ENCODE data around the gene SLC35F3. TPM values are rescaled to one million over a fixed set of nuclear protein-coding genes. Genes with fewer than 3 reads are reported as not detected.

SLC35F3 gene
- total RNA-seq, 1 experiment from 2014 or later: 22.7 TPM

DNA sequence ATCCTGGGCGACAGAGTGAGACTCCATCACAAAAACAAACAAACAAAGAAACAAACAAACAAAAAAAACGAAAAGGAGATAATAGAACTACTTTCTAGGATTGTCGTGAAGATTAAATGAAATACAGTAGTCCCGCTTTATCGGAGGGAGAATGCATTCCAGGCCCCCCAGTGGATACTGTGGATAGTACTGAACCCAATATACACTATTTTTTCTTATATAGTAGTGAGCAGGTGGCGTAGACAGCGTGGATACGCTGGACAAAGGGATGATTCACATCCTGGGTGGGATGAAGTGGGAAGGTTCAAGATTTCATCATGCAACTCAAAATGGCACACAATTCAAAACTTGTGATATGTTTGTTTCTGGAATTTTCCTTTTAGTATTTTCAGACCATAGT is 8.0 kb downstream of the SLC35F3 start:
- TF ChIP-seq CTCF (conservative IDR thresholded peaks at IDR 0.05; ENCODE audit: low read depth, low read length): no peak
- TF ChIP-seq EZH2 (IDR thresholded peaks at IDR 0.05; ENCODE audit: borderline replicate concordance, low read depth, low read length, poor library complexity, severe bottlenecking): no peak
- CTCF ChIA-PET: no interaction called here
- POLR2A ChIA-PET (ENCODE audit: low non-redundant PET): no interaction called here
- Histone ChIP-seq H3K4me3 (ENCODE audit: low read depth, low read length, poor library complexity, severe bottlenecking) (no peak overlapping the region), H3K27me3 (replicated peaks; ENCODE audit: insufficient read depth, low read depth, low read length, poor library complexity) (peaks cover 31% of the 10 kb centered on the region), H3K9me3 (ENCODE audit: low read depth, low read length, poor library complexity, severe bottlenecking) (no peaks in the 10 kb centered on the region), H3K36me3 (ENCODE audit: insufficient read depth, low read length, poor library complexity, severe bottlenecking) (no peaks in the 10 kb centered on the region), H3K4me1 (ENCODE audit: insufficient read depth, low read length, poor library complexity, severe bottlenecking) (no peaks in the 10 kb centered on the region), H3K27ac (ENCODE audit: low read depth, low read length, poor library complexity, severe bottlenecking) (no peak overlapping the region)
- no TSS peak for BruUV-seq (replicated peaks)
- intact Hi-C loops (cut with micrococcal nuclease; ENCODE audit: unreplicated experiment): no loop called here
- DNase-seq (ENCODE audit: low spot score): no peak

DNA sequence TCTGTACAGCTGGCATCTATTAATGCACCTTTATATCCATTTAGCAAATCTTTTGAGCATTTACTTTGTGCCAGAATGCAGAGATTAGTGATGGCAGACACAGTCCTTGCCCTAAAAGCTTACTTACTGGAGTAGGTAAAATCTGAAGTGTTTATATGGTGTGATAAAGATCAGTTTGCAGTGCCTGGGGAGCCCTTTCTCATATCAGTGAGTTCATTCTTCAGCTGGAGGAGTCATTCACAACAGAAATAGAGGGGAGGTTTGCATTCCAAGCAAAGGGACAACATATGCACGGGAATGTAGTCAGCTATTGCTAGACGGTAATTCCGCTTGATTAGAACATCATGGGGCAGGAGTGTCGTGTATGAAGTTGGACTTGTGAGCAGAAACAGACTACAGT is 8.4 kb downstream of the SLC35F3 start:
- H3K27me3 ChIP-seq (replicated peaks; ENCODE audit: insufficient read depth, low read depth, low read length, poor library complexity): peaks cover 31% of the 10 kb centered on the region
- CTCF ChIA-PET: no interaction called here
- BruUV-seq (replicated peaks): no TSS peak
- no peaks in the 10 kb centered on the region for H3K9me3 ChIP-seq (ENCODE audit: low read depth, low read length, poor library complexity, severe bottlenecking)
- no peak for DNase-seq (ENCODE audit: low spot score)
- POLR2A ChIA-PET (ENCODE audit: low non-redundant PET): no interaction called here
- no peaks in the 10 kb centered on the region for H3K4me1 ChIP-seq (ENCODE audit: insufficient read depth, low read length, poor library complexity, severe bottlenecking)
- intact Hi-C loops (cut with micrococcal nuclease; ENCODE audit: unreplicated experiment): no loop called here
- no peak overlapping the region for H3K4me3 ChIP-seq (ENCODE audit: low read depth, low read length, poor library complexity, severe bottlenecking)
- no peak overlapping the region for H3K27ac ChIP-seq (ENCODE audit: low read depth, low read length, poor library complexity, severe bottlenecking)
- TF ChIP-seq EZH2 (IDR thresholded peaks at IDR 0.05; ENCODE audit: borderline replicate concordance, low read depth, low read length, poor library complexity, severe bottlenecking) (no peak), CTCF (conservative IDR thresholded peaks at IDR 0.05; ENCODE audit: low read depth, low read length) (no peak)
- no peaks in the 10 kb centered on the region for H3K36me3 ChIP-seq (ENCODE audit: insufficient read depth, low read length, poor library complexity, severe bottlenecking)

DNA sequence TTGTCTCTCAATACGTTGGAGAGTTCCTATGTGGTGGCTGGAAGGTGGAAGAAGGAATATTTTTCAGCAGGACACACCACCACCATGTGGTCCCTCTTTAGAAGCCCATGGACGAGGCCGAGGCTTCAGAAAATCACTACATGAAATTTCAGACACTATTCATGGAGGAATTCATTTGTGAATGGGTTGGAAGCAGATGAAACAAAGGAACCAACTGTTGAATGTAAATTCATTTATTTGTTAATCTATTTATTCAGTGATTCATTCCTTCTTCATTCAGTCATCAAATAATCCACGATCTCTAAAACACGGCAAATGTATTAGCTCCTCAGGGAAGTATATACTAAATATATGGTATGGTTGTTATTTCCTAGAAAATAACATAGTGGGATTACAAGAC is 12.2 kb downstream of the SLC35F3 start:
- H3K9me3 ChIP-seq (ENCODE audit: low read depth, low read length, poor library complexity, severe bottlenecking): no peaks in the 10 kb centered on the region
- no TSS peak for BruUV-seq (replicated peaks)
- H3K36me3 ChIP-seq (ENCODE audit: insufficient read depth, low read length, poor library complexity, severe bottlenecking): no peaks in the 10 kb centered on the region
- intact Hi-C loops (cut with micrococcal nuclease; ENCODE audit: unreplicated experiment): no loop called here
- H3K4me3 ChIP-seq (ENCODE audit: low read depth, low read length, poor library complexity, severe bottlenecking): no peak overlapping the region
- TF ChIP-seq EZH2 (IDR thresholded peaks at IDR 0.05; ENCODE audit: borderline replicate concordance, low read depth, low read length, poor library complexity, severe bottlenecking) (no peak), CTCF (conservative IDR thresholded peaks at IDR 0.05; ENCODE audit: low read depth, low read length) (no peak)
- CTCF ChIA-PET: no interaction called here
- no peak overlapping the region for H3K27ac ChIP-seq (ENCODE audit: low read depth, low read length, poor library complexity, severe bottlenecking)
- no peak for DNase-seq (ENCODE audit: low spot score)
- H3K27me3 ChIP-seq (replicated peaks; ENCODE audit: insufficient read depth, low read depth, low read length, poor library complexity): peaks cover 30% of the 10 kb centered on the region
- no peaks in the 10 kb centered on the region for H3K4me1 ChIP-seq (ENCODE audit: insufficient read depth, low read length, poor library complexity, severe bottlenecking)
- POLR2A ChIA-PET (ENCODE audit: low non-redundant PET): no interaction called here
